HCT116 (cell line): ENCODE results near the gene NOTCH1. TPM values are rescaled to one million over a fixed set of nuclear protein-coding genes. Genes with fewer than 3 reads are reported as not detected.

ENCODE experiments used
- ATAC-seq: fragments of 200-7000 bp; cut with Tn5 transposase; 2 replicates; pipeline ENCODE4 v1.9.1; 2020; ENCODE audit warnings: mild to moderate bottlenecking, moderate library complexity
- BruUV-seq: library from RNA; stranded (reverse); fragments of 400-500 nt; replicated peaks from 2 replicates; lab custom pipeline; 2021; lab: Mats Ljungman, UMichigan
- CTCF ChIA-PET: fragments of 300-600 bp; sonication (Branson Sonifier 250); formaldehyde crosslinking; loops from one replicate; lab custom pipeline; 2021; ENCODE audit warnings: antibody characterized with exemption; lab: Charles Lee
- POLR2A ChIA-PET: fragments of 300-600, 350-600 bp; sonication (Branson Sonifier 250); formaldehyde crosslinking; loops from one replicate; lab custom pipeline; 2021; ENCODE audit warnings: antibody characterized with exemption; lab: Charles Lee
- RAD21 ChIA-PET, 2 experiments: fragments of 300-600 bp; sonication (Branson Sonifier 250); formaldehyde crosslinking; loops; one replicate each; lab custom pipeline; 2023; ENCODE audit warnings: low total read pairs in 2 of 2; ENCODE audit not compliant: uncharacterized antibody in 2 of 2, unreplicated experiment in 2 of 2, low non-redundant PET in 1 of 2; lab: Charles Lee
- DNase-seq: peaks from one replicate; pipeline ENCODE4 v3.0.0-alpha.2; 2010; ENCODE audit warnings: low read depth, low spot score
- H2AFZ ChIP-seq: fragments of 200-600 bp; shearing (Covaris generic), sonication (generic); 2 replicates; pipeline ENCODE4 v1.6.1; 2017; ENCODE audit warnings: low read depth, mixed run types, mixed read lengths, antibody characterized with exemption, low read length; ENCODE audit not compliant: poor library complexity, severe bottlenecking
- H3K27ac ChIP-seq: 2 replicates; pipeline ENCODE4 v1.5.1; 2012; ENCODE audit warnings: low read depth, low read length
- H3K27me3 ChIP-seq: fragments of 200-600 bp; sonication (generic); 2 replicates; pipeline ENCODE4 v1.6.1; 2016; ENCODE audit warnings: mixed run types, low read length, mixed read lengths; ENCODE audit not compliant: insufficient read depth
- H3K36me3 ChIP-seq, 2 experiments: fragments of 200-500 bp in 1 of 2; fragments of 200-600 bp in 1 of 2; sonication (Bioruptor generic) in 1 of 2; sonication (generic) in 1 of 2; 2 replicates each; pipeline versions ENCODE4 v1.5.1 to v1.6.1; 2014 to 2016; ENCODE audit warnings: low read length in 2 of 2, inconsistent platforms in 1 of 2, mixed read lengths in 1 of 2, mixed run types in 1 of 2; ENCODE audit not compliant: insufficient read depth in 2 of 2, control insufficient read depth in 1 of 2
- H3K4me1 ChIP-seq, 2 experiments: fragments of 200-600 bp in 1 of 2; sonication (generic) in 1 of 2; 2 replicates each; pipeline versions ENCODE4 v1.5.1 to v1.6.1; 2012 to 2017; ENCODE audit warnings: low read length in 2 of 2, inconsistent platforms in 1 of 2, mild to moderate bottlenecking in 1 of 2, mixed read lengths in 1 of 2, mixed run types in 1 of 2, moderate library complexity in 1 of 2; ENCODE audit not compliant: insufficient read depth in 2 of 2, control insufficient read depth in 1 of 2
- H3K4me2 ChIP-seq: fragments of 200-600 bp; sonication (generic); 2 replicates; pipeline ENCODE4 v1.6.1; 2017; ENCODE audit warnings: mixed run types, low read length, mixed read lengths
- H3K4me3 ChIP-seq, 2 experiments: fragments of 200-600 bp in 1 of 2; sonication (generic) in 1 of 2; replicated peaks in 1 of 2; 2 replicates each; pipeline ENCODE4 v1.5.1; 2011 to 2016; ENCODE audit warnings: low read length in 2 of 2, control low read depth in 1 of 2, low read depth in 1 of 2, mild to moderate bottlenecking in 1 of 2, mixed read lengths in 1 of 2, mixed run types in 1 of 2
- H3K79me2 ChIP-seq: fragments of 200-600 bp; sonication (generic); 2 replicates; pipeline ENCODE4 v1.6.1; 2017; ENCODE audit warnings: mild to moderate bottlenecking, mixed run types, low read length, moderate library complexity, mixed read lengths; ENCODE audit not compliant: insufficient read depth
- H3K9ac ChIP-seq: fragments of 200-600 bp; sonication (generic); 2 replicates; pipeline ENCODE4 v1.6.1; 2016; ENCODE audit warnings: low read length, mixed read lengths
- H3K9me2 ChIP-seq: fragments of 200-600 bp; sonication (generic), shearing (Covaris generic); 2 replicates; pipeline ENCODE4 v1.6.1; 2017; ENCODE audit warnings: mixed run types, mild to moderate bottlenecking, moderate library complexity; ENCODE audit not compliant: insufficient read depth
- H3K9me3 ChIP-seq, 2 experiments: fragments of 200-500 bp in 1 of 2; fragments of 200-600 bp in 1 of 2; sonication (Bioruptor generic) in 1 of 2; sonication (generic) in 1 of 2; 2 replicates each; pipeline ENCODE4 v1.6.1; 2014 to 2017; ENCODE audit warnings: low read length in 2 of 2, mixed read lengths in 2 of 2, inconsistent platforms in 1 of 2, low read depth in 1 of 2, mild to moderate bottlenecking in 1 of 2, mixed run types in 1 of 2, moderate library complexity in 1 of 2; ENCODE audit not compliant: control insufficient read depth in 1 of 2, insufficient read depth in 1 of 2
- H4K20me1 ChIP-seq: fragments of 200-600 bp; sonication (generic), shearing (Covaris generic); 2 replicates; pipeline ENCODE4 v1.6.1; 2017; ENCODE audit warnings: mixed run types, mild to moderate bottlenecking, moderate library complexity; ENCODE audit not compliant: insufficient read depth
- ATF3 ChIP-seq: IDR thresholded peaks from 2 replicates; pipeline ENCODE4 v1.6.1; 2012
- ELF1 ChIP-seq: IDR thresholded peaks from 2 replicates; pipeline ENCODE4 v1.6.1; 2012; ENCODE audit warnings: low read depth, borderline replicate concordance
- EZH2 ChIP-seq: fragments of 200-600 bp; sonication (generic); IDR thresholded peaks from 2 replicates; pipeline ENCODE4 v1.6.1; 2017; ENCODE audit warnings: antibody characterized with exemption, mixed run types
- MAX ChIP-seq: IDR thresholded peaks from 2 replicates; pipeline ENCODE4 v1.6.1; 2012
- SIN3A ChIP-seq: IDR thresholded peaks from 2 replicates; pipeline ENCODE4 v1.6.1; 2012; ENCODE audit warnings: low read depth
- SP1 ChIP-seq: IDR thresholded peaks from 2 replicates; pipeline ENCODE4 v1.6.1; 2012; ENCODE audit warnings: low read depth
- ZFX ChIP-seq: fragments of 450-650 bp; IDR thresholded peaks from 2 replicates; pipeline ENCODE4 v1.6.1; 2017
- intact Hi-C: fragments of 100-400 bp; cut with micrococcal nuclease; formaldehyde crosslinking; loops from 2 replicates; pipeline ENCODE4 v1.10.0; 2022
- total RNA-seq: library from RNA; stranded (reverse); gene quantifications from one replicate; pipeline ENCODE4 v1.2.1, GENCODE V29; 2021; ENCODE audit not compliant: unreplicated experiment

NOTCH1 gene
- total RNA-seq, 1 experiment from 2014 or later: 36.2 TPM

- Histone ChIP-seq H3K4me2 (no peak overlapping the region), H4K20me1 (peaks cover 4% of the 10 kb centered on the region; the same call in 1 of the 2 replicates), H3K36me3 (peaks cover 10 to 15% of the 10 kb centered on the region in 2 experiments; a peak in 1 of 4 replicates), H3K27me3 (no peaks in the 10 kb centered on the region), H3K27ac (peak overlapping the region; percentile 82; the same call in 1 of the 2 replicates), H3K4me1 (peaks cover 47 to 66% of the 10 kb centered on the region in 2 experiments), H3K9me2 (no peaks in the 10 kb centered on the region), H3K9me3 (no peaks in the 10 kb centered on the region), H3K9ac (no peak overlapping the region), H3K79me2 (peaks cover 63% of the 10 kb centered on the region), H2AFZ (no peak overlapping the region), H3K4me3 (no peak overlapping the region)
- POLR2A ChIA-PET: no interaction called here
- intact Hi-C loops: no loop called here
- ATAC-seq (no peak), DNase-seq (no peak)
- no peak for TF ChIP-seq SP1
- TF ChIP-seq MAX: no peak
- TF ChIP-seq ELF1: no peak
- no peak for TF ChIP-seq ZFX
- no peak for TF ChIP-seq SIN3A
- CTCF ChIA-PET: no interaction called here
- RAD21 ChIA-PET: no interaction called here
- BruUV-seq: no TSS peak
These were observed 2.6 kb downstream of the NOTCH1 start for GRCh38 chr9:136543280-136543679.

GRCh38 chr9:136542241-136543040 is 3.4 kb downstream of the NOTCH1 start:
- BruUV-seq: no TSS peak

More at GRCh38 chr9:136542241-136543040, 3.4 kb downstream of the NOTCH1 start:
- POLR2A ChIA-PET: interaction anchor here (0.7 kb wide), 1 partner anchor 15 kb away, joined by 3 read pairs; no protein-coding TSS in a partner anchor
- Histone ChIP-seq H3K36me3 (peaks cover 10 to 15% of the 10 kb centered on the region in 2 experiments; a peak in 2 of 4 replicates), H3K4me1 (peaks cover 41 to 58% of the 10 kb centered on the region in 2 experiments), H3K79me2 (peaks cover 67% of the 10 kb centered on the region), H3K4me2 (no peak overlapping the region), H3K9me3 (no peaks in the 10 kb centered on the region), H3K27ac (no peak overlapping the region; the same call in 1 of the 2 replicates), H4K20me1 (peaks cover 4% of the 10 kb centered on the region; the same call in 1 of the 2 replicates), H3K4me3 (no peak overlapping the region), H3K9ac (no peak overlapping the region), H3K27me3 (no peaks in the 10 kb centered on the region), H3K9me2 (no peaks in the 10 kb centered on the region), H2AFZ (no peak overlapping the region)
- TF ChIP-seq ATF3 (no peak), EZH2 (no peak)
- intact Hi-C loops: no loop called here
- ATAC-seq (no peak), DNase-seq (no peak)
- RAD21 ChIA-PET: no interaction called here
- CTCF ChIA-PET: no interaction called here
